ENCODE results near the gene NAP1L4.

DNA sequence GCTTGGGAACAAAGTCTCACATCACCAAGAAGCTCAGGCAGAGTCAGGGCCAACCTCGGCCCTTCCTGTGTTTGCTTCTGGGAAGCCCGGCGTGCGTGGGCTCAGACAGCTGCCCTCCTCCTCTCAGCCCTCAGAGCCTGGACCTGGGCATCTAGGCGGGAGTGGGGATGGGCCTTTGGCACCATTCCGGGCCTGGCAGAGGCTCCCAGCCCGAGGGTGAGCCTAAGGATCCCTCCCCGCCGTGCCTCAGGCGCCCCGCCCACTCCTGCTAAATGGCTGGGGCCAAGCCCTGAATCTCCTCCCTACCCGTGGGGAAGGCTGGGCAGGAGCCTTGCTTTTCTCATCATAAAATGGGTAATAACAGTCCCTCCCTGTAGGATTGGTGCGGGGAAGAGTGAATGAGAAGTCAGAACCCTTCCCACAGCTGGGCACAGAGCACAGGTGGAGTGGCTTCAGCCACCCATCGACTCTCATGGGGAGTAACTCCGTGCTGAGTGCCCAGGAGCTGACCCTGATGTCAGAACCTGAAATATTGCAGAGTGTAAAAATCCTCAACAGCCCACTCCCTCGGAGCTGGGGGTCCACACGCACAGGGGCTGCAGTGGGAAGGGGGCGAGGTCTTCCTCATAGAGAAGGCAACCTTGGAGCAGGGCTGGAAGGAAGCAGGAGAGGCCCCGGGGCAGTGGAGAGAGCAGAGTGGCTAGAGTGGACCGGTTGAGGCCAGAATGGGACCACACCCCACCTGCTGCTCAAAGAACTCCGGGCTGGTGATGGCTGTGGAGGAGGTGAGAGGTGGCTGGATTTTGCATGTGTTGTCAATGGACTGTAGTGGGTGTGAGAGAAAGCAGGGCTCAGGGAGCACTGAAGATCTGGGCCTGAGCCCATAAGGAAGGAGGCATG lies 87.7 kb downstream of the NAP1L4 start:
- TF ChIP-seq, protein P1, sequence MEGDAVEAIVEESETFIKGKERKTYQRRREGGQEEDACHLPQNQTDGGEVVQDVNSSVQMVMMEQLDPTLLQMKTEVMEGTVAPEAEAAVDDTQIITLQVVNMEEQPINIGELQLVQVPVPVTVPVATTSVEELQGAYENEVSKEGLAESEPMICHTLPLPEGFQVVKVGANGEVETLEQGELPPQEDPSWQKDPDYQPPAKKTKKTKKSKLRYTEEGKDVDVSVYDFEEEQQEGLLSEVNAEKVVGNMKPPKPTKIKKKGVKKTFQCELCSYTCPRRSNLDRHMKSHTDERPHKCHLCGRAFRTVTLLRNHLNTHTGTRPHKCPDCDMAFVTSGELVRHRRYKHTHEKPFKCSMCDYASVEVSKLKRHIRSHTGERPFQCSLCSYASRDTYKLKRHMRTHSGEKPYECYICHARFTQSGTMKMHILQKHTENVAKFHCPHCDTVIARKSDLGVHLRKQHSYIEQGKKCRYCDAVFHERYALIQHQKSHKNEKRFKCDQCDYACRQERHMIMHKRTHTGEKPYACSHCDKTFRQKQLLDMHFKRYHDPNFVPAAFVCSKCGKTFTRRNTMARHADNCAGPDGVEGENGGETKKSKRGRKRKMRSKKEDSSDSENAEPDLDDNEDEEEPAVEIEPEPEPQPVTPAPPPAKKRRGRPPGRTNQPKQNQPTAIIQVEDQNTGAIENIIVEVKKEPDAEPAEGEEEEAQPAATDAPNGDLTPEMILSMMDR (IDR thresholded peaks at IDR 0.05 in 2 of 3, conservative IDR thresholded peaks at IDR 0.05 in 1 of 3; ENCODE audit: borderline replicate concordance in 1 of 3, insufficient read depth in 1 of 3, low read depth in 2 of 3, low read length in 2 of 3), result no peak
- TF ChIP-seq CEBPB (IDR thresholded peaks at IDR 0.05; ENCODE audit: low read depth), result no peak
- TF ChIP-seq, protein P2, sequence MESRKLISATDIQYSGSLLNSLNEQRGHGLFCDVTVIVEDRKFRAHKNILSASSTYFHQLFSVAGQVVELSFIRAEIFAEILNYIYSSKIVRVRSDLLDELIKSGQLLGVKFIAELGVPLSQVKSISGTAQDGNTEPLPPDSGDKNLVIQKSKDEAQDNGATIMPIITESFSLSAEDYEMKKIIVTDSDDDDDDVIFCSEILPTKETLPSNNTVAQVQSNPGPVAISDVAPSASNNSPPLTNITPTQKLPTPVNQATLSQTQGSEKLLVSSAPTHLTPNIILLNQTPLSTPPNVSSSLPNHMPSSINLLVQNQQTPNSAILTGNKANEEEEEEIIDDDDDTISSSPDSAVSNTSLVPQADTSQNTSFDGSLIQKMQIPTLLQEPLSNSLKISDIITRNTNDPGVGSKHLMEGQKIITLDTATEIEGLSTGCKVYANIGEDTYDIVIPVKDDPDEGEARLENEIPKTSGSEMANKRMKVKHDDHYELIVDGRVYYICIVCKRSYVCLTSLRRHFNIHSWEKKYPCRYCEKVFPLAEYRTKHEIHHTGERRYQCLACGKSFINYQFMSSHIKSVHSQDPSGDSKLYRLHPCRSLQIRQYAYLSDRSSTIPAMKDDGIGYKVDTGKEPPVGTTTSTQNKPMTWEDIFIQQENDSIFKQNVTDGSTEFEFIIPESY (IDR thresholded peaks at IDR 0.05; ENCODE audit: extremely low read depth, insufficient replicate concordance, low read length), result no peak
- TF ChIP-seq POLR2A (IDR thresholded peaks at IDR 0.05; ENCODE audit: borderline replicate concordance, extremely low read depth, insufficient read depth, insufficient read length), result no peak
- no peak for TF ChIP-seq TCF7L2 (IDR thresholded peaks at IDR 0.05; ENCODE audit: borderline replicate concordance, extremely low read depth, insufficient read depth, insufficient read length)
- TF ChIP-seq, protein P3, sequence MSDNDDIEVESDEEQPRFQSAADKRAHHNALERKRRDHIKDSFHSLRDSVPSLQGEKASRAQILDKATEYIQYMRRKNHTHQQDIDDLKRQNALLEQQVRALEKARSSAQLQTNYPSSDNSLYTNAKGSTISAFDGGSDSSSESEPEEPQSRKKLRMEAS (IDR thresholded peaks at IDR 0.05), result no peak
- TF ChIP-seq, protein P4, sequence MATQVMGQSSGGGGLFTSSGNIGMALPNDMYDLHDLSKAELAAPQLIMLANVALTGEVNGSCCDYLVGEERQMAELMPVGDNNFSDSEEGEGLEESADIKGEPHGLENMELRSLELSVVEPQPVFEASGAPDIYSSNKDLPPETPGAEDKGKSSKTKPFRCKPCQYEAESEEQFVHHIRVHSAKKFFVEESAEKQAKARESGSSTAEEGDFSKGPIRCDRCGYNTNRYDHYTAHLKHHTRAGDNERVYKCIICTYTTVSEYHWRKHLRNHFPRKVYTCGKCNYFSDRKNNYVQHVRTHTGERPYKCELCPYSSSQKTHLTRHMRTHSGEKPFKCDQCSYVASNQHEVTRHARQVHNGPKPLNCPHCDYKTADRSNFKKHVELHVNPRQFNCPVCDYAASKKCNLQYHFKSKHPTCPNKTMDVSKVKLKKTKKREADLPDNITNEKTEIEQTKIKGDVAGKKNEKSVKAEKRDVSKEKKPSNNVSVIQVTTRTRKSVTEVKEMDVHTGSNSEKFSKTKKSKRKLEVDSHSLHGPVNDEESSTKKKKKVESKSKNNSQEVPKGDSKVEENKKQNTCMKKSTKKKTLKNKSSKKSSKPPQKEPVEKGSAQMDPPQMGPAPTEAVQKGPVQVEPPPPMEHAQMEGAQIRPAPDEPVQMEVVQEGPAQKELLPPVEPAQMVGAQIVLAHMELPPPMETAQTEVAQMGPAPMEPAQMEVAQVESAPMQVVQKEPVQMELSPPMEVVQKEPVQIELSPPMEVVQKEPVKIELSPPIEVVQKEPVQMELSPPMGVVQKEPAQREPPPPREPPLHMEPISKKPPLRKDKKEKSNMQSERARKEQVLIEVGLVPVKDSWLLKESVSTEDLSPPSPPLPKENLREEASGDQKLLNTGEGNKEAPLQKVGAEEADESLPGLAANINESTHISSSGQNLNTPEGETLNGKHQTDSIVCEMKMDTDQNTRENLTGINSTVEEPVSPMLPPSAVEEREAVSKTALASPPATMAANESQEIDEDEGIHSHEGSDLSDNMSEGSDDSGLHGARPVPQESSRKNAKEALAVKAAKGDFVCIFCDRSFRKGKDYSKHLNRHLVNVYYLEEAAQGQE (IDR thresholded peaks at IDR 0.05; ENCODE audit: low read depth), result no peak
- TF ChIP-seq POLR2AphosphoS5 (IDR thresholded peaks at IDR 0.05; ENCODE audit: low read depth, low read length), result no peak; the same call in none of the 2 replicates

Data from HCT116 (cell line).